GM18508 (cell line): ENCODE results near the gene MARCHF3.
A peak's percentile ranks its signal among the peaks of the same experiment; 100 is the strongest.
"Not testable (repeated sequence)": the region's sequence is repeated elsewhere in the genome, so short reads cannot be mapped to it uniquely, and the experiment has no call there.

Experiments
- ATAC-seq: cut with Tn5 transposase; IDR thresholded peaks from one replicate; pipeline ENCODE4 v1.9.1; 2021; ENCODE audit warnings: moderate number of reproducible peaks; ENCODE audit not compliant: insufficient read depth, unreplicated experiment

The MARCHF3 gene

GRCh38 chr5:126963822-126964375 is 66.5 kb downstream of the MARCHF3 start:
- ATAC-seq = no peak

- no peak for ATAC-seq
These were observed 68.7 kb downstream of the MARCHF3 start for GRCh38 chr5:126961702-126962101.

- no peak for ATAC-seq
These were observed 69.2 kb downstream of the MARCHF3 start for GRCh38 chr5:126961128-126961527.

GRCh38 chr5:126959188-126959587 is 71.2 kb downstream of the MARCHF3 start:
- ATAC-seq = no peak

GRCh38 chr5:126956991-126957390 is 73.4 kb downstream of the MARCHF3 start:
- ATAC-seq = no peak

GRCh38 chr5:126954981-126955380 is 75.4 kb downstream of the MARCHF3 start:
- ATAC-seq = no peak

GRCh38 chr5:126953640-126954039 is 76.7 kb downstream of the MARCHF3 start:
- no peak for ATAC-seq

GRCh38 chr5:126949475-126949874 is 80.9 kb downstream of the MARCHF3 start:
- ATAC-seq = no peak

- ATAC-seq = no peak
These were observed 81.9 kb downstream of the MARCHF3 start for GRCh38 chr5:126948453-126948852.

- ATAC-seq = peak; percentile 17
These were observed 82.4 kb downstream of the MARCHF3 start for GRCh38 chr5:126948011-126948355.

- ATAC-seq = peak; percentile 79
These were observed 83.0 kb downstream of the MARCHF3 start for GRCh38 chr5:126947146-126948010.

GRCh38 chr5:126942908-126943307 is 87.5 kb downstream of the MARCHF3 start:
- not testable (repeated sequence) for ATAC-seq

GRCh38 chr5:126941403-126941802 is 89.0 kb downstream of the MARCHF3 start:
- no peak for ATAC-seq

- no peak for ATAC-seq
These were observed 90.5 kb downstream of the MARCHF3 start for GRCh38 chr5:126939887-126940286.

- ATAC-seq = no peak
These were observed 91.9 kb downstream of the MARCHF3 start for GRCh38 chr5:126938466-126938865.

- no peak for ATAC-seq
These were observed 92.6 kb downstream of the MARCHF3 start for GRCh38 chr5:126937771-126938170.

GRCh38 chr5:126936775-126937418 is 93.5 kb downstream of the MARCHF3 start:
- no peak for ATAC-seq

- no peak for ATAC-seq
These were observed 98.2 kb downstream of the MARCHF3 start for GRCh38 chr5:126931963-126932660.

- no peak for ATAC-seq
These were observed 102.3 kb downstream of the MARCHF3 start for GRCh38 chr5:126928041-126928440.

GRCh38 chr5:126927429-126927828 is 102.9 kb downstream of the MARCHF3 start:
- no peak for ATAC-seq

GRCh38 chr5:126926187-126926586 is 104.2 kb downstream of the MARCHF3 start:
- ATAC-seq = no peak
